ENCODE results near the gene MED13L. TPM values are rescaled to one million over a fixed set of nuclear protein-coding genes. Genes with fewer than 3 reads are reported as not detected.

The MED13L gene
- total RNA-seq, 1 donor from 2014 or later: 97.7 TPM

- TF ChIP-seq, protein P1, sequence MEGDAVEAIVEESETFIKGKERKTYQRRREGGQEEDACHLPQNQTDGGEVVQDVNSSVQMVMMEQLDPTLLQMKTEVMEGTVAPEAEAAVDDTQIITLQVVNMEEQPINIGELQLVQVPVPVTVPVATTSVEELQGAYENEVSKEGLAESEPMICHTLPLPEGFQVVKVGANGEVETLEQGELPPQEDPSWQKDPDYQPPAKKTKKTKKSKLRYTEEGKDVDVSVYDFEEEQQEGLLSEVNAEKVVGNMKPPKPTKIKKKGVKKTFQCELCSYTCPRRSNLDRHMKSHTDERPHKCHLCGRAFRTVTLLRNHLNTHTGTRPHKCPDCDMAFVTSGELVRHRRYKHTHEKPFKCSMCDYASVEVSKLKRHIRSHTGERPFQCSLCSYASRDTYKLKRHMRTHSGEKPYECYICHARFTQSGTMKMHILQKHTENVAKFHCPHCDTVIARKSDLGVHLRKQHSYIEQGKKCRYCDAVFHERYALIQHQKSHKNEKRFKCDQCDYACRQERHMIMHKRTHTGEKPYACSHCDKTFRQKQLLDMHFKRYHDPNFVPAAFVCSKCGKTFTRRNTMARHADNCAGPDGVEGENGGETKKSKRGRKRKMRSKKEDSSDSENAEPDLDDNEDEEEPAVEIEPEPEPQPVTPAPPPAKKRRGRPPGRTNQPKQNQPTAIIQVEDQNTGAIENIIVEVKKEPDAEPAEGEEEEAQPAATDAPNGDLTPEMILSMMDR (conservative IDR thresholded peaks at IDR 0.05): no peak
- no peak for DNase-seq (ENCODE audit: extremely low spot score, unreplicated experiment)
- no peaks in the 10 kb centered on the region for H3K27me3 Mint-ChIP-seq
- H3K36me3 Mint-ChIP-seq: no peaks in the 10 kb centered on the region
- H3K4me1 Mint-ChIP-seq (ENCODE audit: unreplicated experiment): peaks cover 39% of the 10 kb centered on the region
- no peak overlapping the region for H3K4me3 Mint-ChIP-seq
- H3K9me3 Mint-ChIP-seq: no peaks in the 10 kb centered on the region
- H3K27ac Mint-ChIP-seq: peak overlapping the region; percentile 43
These were observed 112.5 kb downstream of the MED13L start for GRCh38 chr12:116165036-116165425.

GRCh38 chr12:116164250-116165035 lies 113.0 kb downstream of the MED13L start:
- no peaks in the 10 kb centered on the region for H3K9me3 Mint-ChIP-seq
- no peaks in the 10 kb centered on the region for H3K36me3 Mint-ChIP-seq
- TF ChIP-seq, protein P1 (conservative IDR thresholded peaks at IDR 0.05): no peak
- no peak for DNase-seq (ENCODE audit: extremely low spot score, unreplicated experiment)
- no peak overlapping the region for H3K4me3 Mint-ChIP-seq
- peaks cover 39% of the 10 kb centered on the region for H3K4me1 Mint-ChIP-seq (ENCODE audit: unreplicated experiment)
- peak overlapping the region; percentile 43 for H3K27ac Mint-ChIP-seq
- no peaks in the 10 kb centered on the region for H3K27me3 Mint-ChIP-seq

DNA sequence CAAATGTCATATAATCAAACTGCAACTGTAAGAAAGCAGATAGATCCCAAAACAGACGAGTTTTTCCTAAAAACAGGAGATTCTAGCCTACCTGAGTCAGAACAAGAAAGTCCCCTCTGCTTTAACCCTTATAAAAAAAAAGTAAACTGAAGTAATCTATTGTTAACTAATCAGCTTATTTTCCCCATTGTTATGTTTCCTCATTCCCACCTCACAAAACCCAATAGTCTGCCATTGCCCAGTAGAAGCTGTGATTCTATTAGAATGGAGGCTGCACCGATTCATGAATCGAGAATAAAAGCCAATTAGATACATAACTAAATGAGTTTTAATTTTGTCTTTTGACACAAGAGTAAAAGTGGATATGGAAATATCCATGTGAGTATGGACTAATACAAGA lies 115.4 kb downstream of the MED13L start:
- no peak overlapping the region for H3K27ac Mint-ChIP-seq
- H3K4me3 Mint-ChIP-seq: no peak overlapping the region
- no peak for DNase-seq (ENCODE audit: extremely low spot score, unreplicated experiment)
- no peaks in the 10 kb centered on the region for H3K36me3 Mint-ChIP-seq
- no peaks in the 10 kb centered on the region for H3K9me3 Mint-ChIP-seq
- H3K27me3 Mint-ChIP-seq: no peaks in the 10 kb centered on the region
- TF ChIP-seq, protein P1 (conservative IDR thresholded peaks at IDR 0.05): no peak
- H3K4me1 Mint-ChIP-seq (ENCODE audit: unreplicated experiment): peaks cover 59% of the 10 kb centered on the region

DNA sequence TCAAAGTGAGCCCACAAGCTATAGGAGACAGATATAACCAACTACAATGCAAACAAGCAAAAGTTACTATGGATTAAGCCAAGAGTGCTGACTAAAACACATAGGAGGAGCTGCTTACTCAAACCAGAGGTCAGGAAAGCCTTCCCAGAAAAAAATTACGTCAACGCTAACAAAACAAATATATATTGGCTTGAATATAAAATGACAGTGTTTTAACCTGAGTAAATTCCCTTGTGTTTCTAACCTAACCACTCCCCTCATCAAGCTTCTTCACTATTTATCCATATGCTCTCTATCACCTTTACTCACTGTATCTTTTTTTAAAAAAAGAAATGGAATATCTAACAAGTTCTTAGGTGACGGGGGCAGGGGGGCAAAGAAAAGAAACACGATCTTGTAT lies 115.9 kb downstream of the MED13L start:
- no peak overlapping the region for H3K4me3 Mint-ChIP-seq
- H3K4me1 Mint-ChIP-seq (ENCODE audit: unreplicated experiment): peaks cover 59% of the 10 kb centered on the region
- H3K9me3 Mint-ChIP-seq: no peaks in the 10 kb centered on the region
- H3K36me3 Mint-ChIP-seq: no peaks in the 10 kb centered on the region
- TF ChIP-seq, protein P1 (conservative IDR thresholded peaks at IDR 0.05): no peak
- no peaks in the 10 kb centered on the region for H3K27me3 Mint-ChIP-seq
- no peak overlapping the region for H3K27ac Mint-ChIP-seq
- DNase-seq (ENCODE audit: extremely low spot score, unreplicated experiment): no peak

- no peak overlapping the region for H3K4me3 Mint-ChIP-seq
- peaks cover 59% of the 10 kb centered on the region for H3K4me1 Mint-ChIP-seq (ENCODE audit: unreplicated experiment)
- no peak overlapping the region for H3K27ac Mint-ChIP-seq
- DNase-seq (ENCODE audit: extremely low spot score, unreplicated experiment): no peak
- TF ChIP-seq, protein P1 (conservative IDR thresholded peaks at IDR 0.05): no peak
- H3K9me3 Mint-ChIP-seq: no peaks in the 10 kb centered on the region
- no peaks in the 10 kb centered on the region for H3K36me3 Mint-ChIP-seq
- no peaks in the 10 kb centered on the region for H3K27me3 Mint-ChIP-seq
These were observed 116.5 kb downstream of the MED13L start for GRCh38 chr12:116160883-116161458.

Measured in type B pancreatic cell (in vitro differentiated cells).